HG03565 (cell line): ENCODE data around the gene MTRR.

ENCODE experiments used
- ATAC-seq: cut with Tn5 transposase; IDR thresholded peaks from one replicate; pipeline ENCODE4 v1.9.1; 2021; ENCODE audit warnings: mild to moderate bottlenecking, moderate library complexity; ENCODE audit not compliant: unreplicated experiment

MTRR gene

DNA sequence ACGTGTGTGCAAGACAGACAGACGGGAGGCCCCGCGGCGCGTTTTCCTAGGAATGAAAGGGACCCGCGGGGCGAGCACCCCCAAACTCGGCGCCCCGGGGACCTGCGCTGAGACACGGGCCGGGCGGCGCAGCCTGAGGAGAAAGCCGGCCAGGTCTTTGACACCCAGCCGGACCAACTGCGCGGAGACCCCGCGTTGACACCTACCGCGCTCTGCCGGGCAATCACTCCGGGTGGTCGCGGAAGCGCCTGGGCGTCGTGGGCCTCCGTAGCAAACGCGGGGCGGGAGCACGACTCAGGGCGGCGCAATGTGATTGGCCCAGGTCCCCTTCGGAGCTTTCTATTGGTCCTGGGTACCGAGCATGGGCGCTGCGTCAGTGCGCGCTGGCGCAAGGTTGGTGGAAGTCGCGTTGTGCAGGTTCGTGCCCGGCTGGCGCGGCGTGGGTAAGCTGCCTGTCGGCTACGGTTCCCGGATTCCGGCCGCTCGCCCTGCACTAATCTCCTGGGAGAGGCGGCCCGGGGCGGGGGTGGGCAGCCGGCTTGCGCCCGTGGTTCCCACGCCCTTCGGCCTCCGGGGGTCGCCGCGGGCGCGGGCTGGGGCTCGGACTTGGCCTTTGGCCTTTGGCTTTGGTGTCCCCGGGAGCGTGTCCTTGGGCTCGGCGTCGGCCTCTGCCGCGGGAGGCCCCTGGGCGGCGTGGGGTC is at the start of gene MTRR, which contains the start of gene FASTKD3:
Gene MTRR, plus strand, starts transcription at position 376 of the 701 bp plus-strand sequence. CDS start 1,647 bp downstream, outside the sequence.
Gene FASTKD3, minus strand, starts transcription at position 259 of the 701 bp plus-strand sequence. CDS start 948 bp downstream, outside the sequence.
- ATAC-seq, result peak; percentile 94

DNA sequence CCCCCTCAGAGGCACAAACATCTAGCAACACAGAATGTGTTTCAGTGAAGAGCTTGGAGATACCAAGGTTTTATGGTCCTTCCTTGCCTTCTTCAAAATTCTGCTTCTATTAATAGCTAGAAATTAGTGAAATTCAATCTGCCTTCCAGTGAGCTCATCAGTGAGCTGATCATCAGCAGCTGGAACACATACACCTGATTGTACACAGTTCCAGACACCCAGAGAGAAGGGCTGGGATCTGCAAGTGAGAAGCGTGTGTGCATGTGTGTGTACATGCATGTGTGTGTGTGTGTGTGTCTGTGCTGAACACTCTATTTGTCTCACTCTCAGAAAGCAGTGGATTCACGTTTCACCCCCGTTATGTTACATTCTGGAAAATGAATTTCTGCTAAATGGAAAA is 46.5 kb upstream of the MTRR start:
- ATAC-seq, result no peak

GRCh38 chr5:7823594-7823993 is 45.4 kb upstream of the MTRR start:
- ATAC-seq, result no peak

GRCh38 chr5:7824995-7825394 is 44.0 kb upstream of the MTRR start:
- ATAC-seq, result no peak

GRCh38 chr5:7825630-7826029 is 43.3 kb upstream of the MTRR start:
- ATAC-seq, result no peak

DNA sequence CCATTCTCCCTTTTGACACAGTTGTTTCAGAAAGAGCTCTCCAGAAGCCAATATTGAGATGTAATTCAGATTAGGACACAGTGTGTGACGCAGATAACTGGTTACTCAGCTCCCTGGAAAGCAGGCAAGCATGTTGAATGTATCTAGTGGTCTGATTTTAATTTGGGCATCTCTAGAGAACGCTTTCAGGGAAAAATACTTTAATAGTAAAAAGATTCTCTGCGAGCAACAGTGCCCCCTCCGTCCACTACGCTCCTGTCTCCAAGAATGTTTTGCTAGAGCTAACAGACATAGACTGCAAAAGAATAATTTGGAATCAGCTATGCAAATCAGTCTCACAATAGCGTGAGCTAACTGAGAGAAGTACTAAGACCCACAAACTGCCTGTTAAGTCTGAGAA is 41.3 kb upstream of the MTRR start:
- no peak for ATAC-seq

DNA sequence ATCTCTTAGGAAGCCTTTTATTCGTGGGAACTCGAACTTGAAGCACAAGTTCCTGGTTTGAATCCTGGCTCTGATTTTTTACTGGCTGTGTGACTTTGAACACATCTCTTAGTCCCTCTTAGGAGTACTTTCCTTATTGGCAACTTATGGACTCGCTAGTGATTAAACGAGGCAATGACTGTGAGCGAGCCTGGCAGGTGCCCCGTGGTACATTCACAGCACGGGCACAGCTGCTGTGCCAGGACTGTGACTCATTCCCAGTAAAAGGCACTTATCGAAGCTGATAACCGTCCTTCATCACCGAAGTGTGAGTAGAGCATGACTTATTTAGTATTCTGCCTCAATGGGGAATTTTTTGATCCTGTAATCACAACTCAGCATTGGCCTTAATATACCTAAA is 40.7 kb upstream of the MTRR start:
- no peak for ATAC-seq

DNA sequence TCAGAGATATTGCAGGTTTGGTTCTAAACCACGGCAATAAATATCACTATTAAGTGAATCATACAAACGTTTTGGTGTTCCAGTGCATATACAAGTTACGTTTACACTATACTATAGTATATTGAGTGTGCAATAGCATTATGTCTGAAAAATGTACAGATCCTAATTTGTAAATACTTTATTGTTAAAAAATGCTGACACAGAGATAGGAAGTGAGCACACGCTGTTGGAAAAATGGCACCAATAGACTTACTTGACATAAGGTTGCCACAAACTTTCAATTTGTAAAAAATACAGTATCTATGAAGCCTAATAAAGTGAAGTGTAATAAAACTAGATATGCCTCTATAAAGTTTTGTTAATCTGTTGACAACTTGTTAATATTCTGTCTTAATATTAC is 34.0 kb upstream of the MTRR start:
- no peak for ATAC-seq

- no peak for ATAC-seq
These were observed 31.5 kb upstream of the MTRR start for GRCh38 chr5:7837403-7837802.

DNA sequence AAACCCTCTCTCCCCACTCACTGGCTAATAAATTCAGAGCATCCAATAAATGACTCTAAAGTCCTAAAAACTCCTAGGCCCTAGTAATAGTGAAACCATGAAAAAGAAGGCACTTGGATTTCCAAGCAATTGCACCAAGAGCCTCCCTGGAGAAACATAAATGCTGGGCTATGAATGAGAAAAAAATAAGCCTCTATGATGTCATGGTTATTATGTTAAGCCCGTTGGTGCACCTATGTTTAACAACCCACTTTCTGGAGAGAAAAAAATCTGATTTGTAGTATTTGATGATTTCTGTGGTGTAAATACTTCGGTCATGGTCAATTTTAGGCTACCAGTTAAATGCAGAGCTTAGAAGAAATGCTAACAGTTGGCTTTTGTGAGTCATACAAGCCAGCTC is 26.4 kb upstream of the MTRR start:
- no peak for ATAC-seq

- no peak for ATAC-seq
These were observed 24.0 kb upstream of the MTRR start for GRCh38 chr5:7844901-7845300.

DNA sequence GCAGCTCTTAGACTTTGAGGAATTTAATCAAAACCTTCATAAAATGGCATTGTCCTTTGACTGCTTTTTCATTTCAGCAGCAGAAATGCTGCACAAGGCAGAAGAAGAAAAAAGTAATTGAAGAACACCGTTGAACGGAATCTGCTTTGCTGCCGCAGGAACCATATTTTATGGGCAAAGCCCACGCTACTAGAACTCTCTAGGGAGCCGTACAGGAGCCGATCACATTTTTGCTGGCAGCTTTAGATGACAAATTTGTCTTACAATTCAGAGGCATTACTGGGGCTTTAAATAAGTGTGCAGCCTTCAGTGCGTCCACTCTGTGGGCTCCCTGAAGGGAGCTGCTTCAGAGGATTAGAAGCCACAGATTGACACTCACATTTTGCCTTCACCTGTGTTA is 23.4 kb upstream of the MTRR start:
- no peak for ATAC-seq

- no peak for ATAC-seq
These were observed 22.6 kb upstream of the MTRR start for GRCh38 chr5:7846327-7846726.

GRCh38 chr5:7848296-7848695 is 20.7 kb upstream of the MTRR start:
- ATAC-seq, result no peak

DNA sequence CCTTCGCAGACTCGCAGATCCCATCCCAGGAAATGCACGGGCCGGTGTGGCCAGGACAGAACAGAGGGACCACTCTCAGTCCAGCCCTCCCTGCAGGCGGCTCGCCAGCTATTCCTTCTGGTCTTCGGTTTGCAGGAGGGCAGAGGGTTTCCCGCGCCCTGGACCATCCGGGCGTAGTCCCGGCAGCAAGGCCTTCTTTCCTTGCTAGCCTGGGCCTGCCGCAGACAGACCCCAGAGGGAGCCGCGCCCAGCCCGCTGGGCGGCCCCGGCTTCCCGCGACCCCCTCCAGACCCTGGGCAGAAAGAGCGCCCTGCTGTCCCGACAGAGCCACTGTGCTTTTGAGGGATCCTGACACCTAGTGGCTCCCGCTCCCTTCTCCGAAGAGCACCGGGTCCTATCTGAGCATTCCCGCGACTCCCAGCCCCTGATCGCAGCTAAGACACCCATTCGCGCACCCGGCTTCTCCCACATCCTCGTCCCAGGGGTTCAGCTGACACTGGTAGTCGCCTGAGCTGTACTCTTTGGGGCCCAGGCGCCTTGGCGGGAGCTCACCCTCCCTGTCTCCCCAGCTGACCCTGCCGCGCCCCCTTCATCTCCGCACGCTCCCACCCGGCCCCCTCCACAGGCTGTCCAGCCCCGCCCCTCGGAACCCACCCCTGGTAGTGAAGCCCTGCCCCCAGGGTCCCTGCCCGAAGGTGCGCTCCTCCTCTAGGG is 19.1 kb upstream of the MTRR start:
- no peak for ATAC-seq

- no peak for ATAC-seq
These were observed 18.3 kb upstream of the MTRR start, which contains the start of gene CFAP90 for GRCh38 chr5:7850395-7851239. Gene CFAP90 (minus strand): TSS chr5:7851133. CDS start chr5:7851021, 112 bp downstream.

DNA sequence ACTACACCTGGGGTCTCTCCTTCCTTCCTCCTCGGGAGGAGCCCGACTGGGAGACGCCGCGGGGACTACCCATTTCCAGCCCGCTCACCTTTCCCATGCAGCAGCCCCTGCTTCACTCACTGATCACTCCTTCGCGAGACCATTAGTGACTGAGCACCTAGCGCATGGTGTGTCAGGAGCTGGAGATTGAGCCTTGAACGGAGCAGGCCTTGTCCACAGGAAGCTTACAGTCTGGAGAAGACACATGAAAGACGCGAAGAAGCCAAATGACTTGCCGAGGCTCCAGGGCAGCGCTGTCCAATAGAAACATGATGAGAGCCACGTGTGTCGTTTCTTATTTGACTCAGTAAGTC is 17.7 kb upstream of the MTRR start:
- no peak for ATAC-seq

- no peak for ATAC-seq
These were observed 17.2 kb upstream of the MTRR start for GRCh38 chr5:7851617-7852289.

DNA sequence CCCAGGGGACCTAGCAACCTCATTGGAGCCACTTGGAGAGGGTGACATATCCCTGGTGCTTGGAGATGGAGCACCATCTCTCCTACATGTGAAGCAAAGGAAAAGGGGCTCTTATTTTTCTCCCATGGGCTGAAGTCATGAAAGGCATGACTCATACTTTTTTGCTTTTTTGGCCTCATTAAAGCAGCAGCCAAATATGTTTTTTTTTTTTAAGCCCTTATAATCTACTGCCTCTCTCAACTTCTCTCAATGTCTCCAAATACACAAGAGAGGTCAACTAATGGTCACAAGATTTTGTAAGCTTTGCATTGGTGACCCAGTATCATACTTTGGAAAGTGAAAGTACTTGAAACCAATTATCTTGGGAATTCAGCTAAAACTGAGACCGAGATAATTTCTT is 16.4 kb upstream of the MTRR start:
- ATAC-seq, result no peak

GRCh38 chr5:7852988-7853387 is 16.0 kb upstream of the MTRR start:
- no peak for ATAC-seq

GRCh38 chr5:7855611-7856010 is 13.3 kb upstream of the MTRR start:
- no peak for ATAC-seq
